NCI-H748 (cell line): Measurements from ENCODE around the gene CD82.

Experiments
- DNase-seq: peaks from one replicate; lab custom pipeline; 2025; ENCODE audit not compliant: unreplicated experiment; lab: John Stamatoyannopoulos, UW

CD82 gene

GRCh38 chr11:44565211-44565952 is at the start of gene CD82:
CD82 (plus strand) TSS chr11:44565663; CDS start chr11:44594663, 29,000 bp downstream.
- DNase-seq, result peak; percentile 98

- no peak for DNase-seq
Observed at GRCh38 chr11:44516688-44517507, 48.6 kb upstream of the CD82 start.

GRCh38 chr11:44517541-44517940 is 47.9 kb upstream of the CD82 start:
- DNase-seq, result no peak

- DNase-seq, result no peak
Observed at GRCh38 chr11:44518968-44519550, 46.4 kb upstream of the CD82 start.

GRCh38 chr11:44519989-44520737 is 45.3 kb upstream of the CD82 start:
- DNase-seq, result no peak

- no peak for DNase-seq
Observed at GRCh38 chr11:44521148-44521547, 44.3 kb upstream of the CD82 start.

GRCh38 chr11:44522294-44522693 is 43.2 kb upstream of the CD82 start:
- no peak for DNase-seq

GRCh38 chr11:44524346-44524745 is 41.1 kb upstream of the CD82 start:
- DNase-seq, result no peak

- no peak for DNase-seq
Observed at GRCh38 chr11:44524751-44525201, 40.7 kb upstream of the CD82 start.

GRCh38 chr11:44525473-44526252 is 39.8 kb upstream of the CD82 start:
- no peak for DNase-seq

GRCh38 chr11:44526438-44526837 is 39.0 kb upstream of the CD82 start:
- DNase-seq, result no peak

GRCh38 chr11:44527476-44527875 is 38.0 kb upstream of the CD82 start:
- DNase-seq, result peak; percentile 40

GRCh38 chr11:44528103-44528502 is 37.4 kb upstream of the CD82 start:
- DNase-seq, result no peak

- DNase-seq, result no peak
Observed at GRCh38 chr11:44528581-44528980, 36.9 kb upstream of the CD82 start.

- DNase-seq, result no peak
Observed at GRCh38 chr11:44529895-44530412, 35.5 kb upstream of the CD82 start.

- DNase-seq, result no peak
Observed at GRCh38 chr11:44530413-44531115, 34.9 kb upstream of the CD82 start.

- DNase-seq, result no peak
Observed at GRCh38 chr11:44531116-44531504, 34.4 kb upstream of the CD82 start.

- no peak for DNase-seq
Observed at GRCh38 chr11:44531636-44532035, 33.8 kb upstream of the CD82 start.

GRCh38 chr11:44532809-44533208 is 32.7 kb upstream of the CD82 start:
- DNase-seq, result no peak
